HepG2 (cell line): ENCODE results near the gene TEC. TPM values are rescaled to one million over a fixed set of nuclear protein-coding genes. Genes with fewer than 3 reads are reported as not detected.

Source experiments
- ATAC-seq: fragments of 200-7000 bp; cut with Tn5 transposase; 3 replicates; pipeline ENCODE4 v1.9.1; 2020; ENCODE audit warnings: mild to moderate bottlenecking, moderate library complexity
- BruUV-seq: library from RNA; stranded (reverse); fragments of 400-500 nt; replicated peaks from 2 replicates; lab custom pipeline; 2021; lab: Mats Ljungman, UMichigan
- CTCF ChIA-PET: fragments of 300-600 bp; formaldehyde crosslinking; extraction: SDS; loops from one replicate; lab custom pipeline; 2021; ENCODE audit warnings: low total read pairs, inconsistent platforms, low intra/inter-chr PET ratio; lab: Yijun Ruan, JAX
- POLR2A ChIA-PET: fragments of 350-600 bp; sonication (Branson Sonifier 250); formaldehyde crosslinking; loops from one replicate; lab custom pipeline; 2020; ENCODE audit warnings: antibody characterized with exemption, inconsistent platforms; lab: Yijun Ruan, JAX
- DNase-seq: peaks from one replicate; pipeline ENCODE4 v3.0.0-alpha.2; 2015; ENCODE audit warnings: low spot score
- FAIRE-seq: peaks from 3 replicates; lab custom pipeline; 2011; peaks lifted over from hg19 to GRCh38; lab: Jason Lieb, UNC
- H2AFZ ChIP-seq: one replicate; pipeline ENCODE4 v1.6.1; 2011; ENCODE audit warnings: low read length, inconsistent platforms
- H3K27ac ChIP-seq: fragments of 300-600 bp; 3 replicates; pipeline ENCODE4 v1.8.0; 2011; ENCODE audit warnings: mixed run types, mild to moderate bottlenecking, mixed read lengths, low read length, inconsistent platforms; ENCODE audit not compliant: insufficient read depth; ENCODE audit errors: extremely low read length
- H3K27me3 ChIP-seq, 2 experiments: fragments of 200-600 bp in 1 of 2; 2 replicates in 1 of 2; 3 replicates in 1 of 2; pipeline versions ENCODE4 v1.6.0 to v1.8.0; 2011; ENCODE audit warnings: low read length in 2 of 2, mild to moderate bottlenecking in 2 of 2, moderate library complexity in 2 of 2, inconsistent platforms in 1 of 2; ENCODE audit not compliant: insufficient read depth in 2 of 2, control insufficient read depth in 1 of 2
- H3K36me3 ChIP-seq, 2 experiments: fragments of 200-600 bp in 1 of 2; replicated peaks in 1 of 2; 2 replicates in 1 of 2; 3 replicates in 1 of 2; pipeline versions ENCODE4 v1.5.1 to v1.8.0; 2011; ENCODE audit warnings: low read length in 2 of 2, inconsistent platforms in 1 of 2; ENCODE audit not compliant: insufficient read depth in 2 of 2, control insufficient read depth in 1 of 2
- H3K4me1 ChIP-seq: 2 replicates; pipeline ENCODE4 v1.5.1; 2012; ENCODE audit warnings: low read length, inconsistent platforms; ENCODE audit not compliant: insufficient read depth
- H3K4me2 ChIP-seq: 2 replicates; pipeline ENCODE4 v1.6.0; 2011; ENCODE audit warnings: low read depth, low read length, inconsistent platforms
- H3K4me3 ChIP-seq, 3 experiments: fragments of 200-600 bp in 1 of 3; sonication (generic), shearing (Covaris generic) in 1 of 3; replicated peaks in 1 of 3; 2 replicates each; pipeline ENCODE4 v1.5.1; 2011 to 2016; ENCODE audit warnings: low read length in 3 of 3, inconsistent platforms in 2 of 3, low read depth in 2 of 3, mild to moderate bottlenecking in 2 of 3, control low read depth in 1 of 3, mixed read lengths in 1 of 3; ENCODE audit not compliant: insufficient read depth in 1 of 3
- H3K79me2 ChIP-seq: one replicate; pipeline ENCODE4 v1.6.1; 2011; ENCODE audit warnings: low read length, inconsistent platforms; ENCODE audit not compliant: insufficient read depth
- H3K9ac ChIP-seq: 2 replicates; pipeline ENCODE4 v1.6.0; 2011; ENCODE audit warnings: mild to moderate bottlenecking, low read depth, low read length, inconsistent platforms; ENCODE audit not compliant: insufficient read depth
- H3K9me3 ChIP-seq: 2 replicates; pipeline ENCODE4 v1.5.1; 2012; ENCODE audit warnings: mild to moderate bottlenecking, low read length
- H4K20me1 ChIP-seq: 2 replicates; pipeline ENCODE4 v1.6.0; 2011; ENCODE audit warnings: inconsistent platforms, mild to moderate bottlenecking, low read length, moderate library complexity; ENCODE audit not compliant: insufficient read depth
- CHD2 ChIP-seq: IDR thresholded peaks from 2 replicates; pipeline ENCODE4 v1.6.1; 2011; ENCODE audit warnings: low read depth, low read length, improper control_type of control experiment
- MNT ChIP-seq: fragments of 450-650 bp; IDR thresholded peaks from 2 replicates; pipeline ENCODE4 v1.6.1; 2016
- MYC ChIP-seq: sonication (generic); formaldehyde crosslinking; IDR thresholded peaks from 2 replicates; pipeline ENCODE4 v1.9.0; 2021; ENCODE audit warnings: missing genetic modification reagents, borderline replicate concordance
- NFAT5 ChIP-seq: sonication (generic); formaldehyde crosslinking; IDR thresholded peaks from 2 replicates; pipeline ENCODE4 v1.4.0; 2020; ENCODE audit warnings: missing genetic modification reagents
- POLR2G ChIP-seq: fragments of 200-400 bp; formaldehyde crosslinking; IDR thresholded peaks from 2 replicates; pipeline ENCODE4 v1.6.1; 2018; ENCODE audit warnings: mild to moderate bottlenecking, low read depth, low read length, moderate library complexity
- PREB ChIP-seq: sonication (generic); formaldehyde crosslinking; IDR thresholded peaks from 2 replicates; pipeline ENCODE4 v1.4.0; 2020; ENCODE audit warnings: missing genetic modification reagents
- PRPF4 ChIP-seq: fragments of 200-400 bp; formaldehyde crosslinking; IDR thresholded peaks from 2 replicates; pipeline ENCODE4 v1.6.1; 2016; ENCODE audit warnings: low read length, low read depth; ENCODE audit not compliant: poor library complexity, severe bottlenecking
- SMYD3 ChIP-seq: sonication (generic); formaldehyde crosslinking; IDR thresholded peaks from 2 replicates; pipeline ENCODE4 v1.8.1; 2023; ENCODE audit warnings: mild to moderate bottlenecking, missing genetic modification reagents
- TEF ChIP-seq: sonication (generic); formaldehyde crosslinking; IDR thresholded peaks from 2 replicates; pipeline ENCODE4 v1.5.0; 2020; ENCODE audit warnings: missing genetic modification reagents
- ZFAT ChIP-seq: sonication (generic); formaldehyde crosslinking; conservative IDR thresholded peaks from 2 replicates; pipeline ENCODE4 v1.8.1; 2023; ENCODE audit warnings: missing genetic modification reagents, inconsistent platforms
- ZFP36L1 ChIP-seq: sonication (generic); formaldehyde crosslinking; IDR thresholded peaks from 2 replicates; pipeline ENCODE4 v1.8.0; 2022; ENCODE audit warnings: mild to moderate bottlenecking, missing genetic modification reagents, moderate library complexity
- ZNF451 ChIP-seq: sonication (generic); formaldehyde crosslinking; IDR thresholded peaks from 2 replicates; pipeline ENCODE4 v1.5.0; 2020; ENCODE audit warnings: mild to moderate bottlenecking, missing genetic modification reagents
- ZNF558 ChIP-seq: sonication (generic); formaldehyde crosslinking; IDR thresholded peaks from 2 replicates; pipeline ENCODE4 v1.9.0; 2022; ENCODE audit warnings: mild to moderate bottlenecking, missing genetic modification reagents, borderline replicate concordance
- ZNF629 ChIP-seq: sonication (generic); formaldehyde crosslinking; conservative IDR thresholded peaks from 2 replicates; pipeline ENCODE4 v1.5.0; 2020; ENCODE audit warnings: missing genetic modification reagents
- ZNF7 ChIP-seq: IDR thresholded peaks from 2 replicates; pipeline ENCODE4 v1.6.1; 2016; ENCODE audit warnings: missing biosample characterization, missing genetic modification reagents
- ZNF850 ChIP-seq: sonication (generic); formaldehyde crosslinking; conservative IDR thresholded peaks from 2 replicates; pipeline ENCODE4 v1.9.0; 2021; ENCODE audit warnings: mild to moderate bottlenecking, missing genetic modification reagents
- WGBS: methylation state at CpG from one replicate; pipeline ENCODE4 v1.1.6; 2017; ENCODE audit warnings: low lambda C conversion rate; 5-methylcytosine and 5-hydroxymethylcytosine counted together
- in situ Hi-C: cut with HindIII; loops from 2 replicates; pipeline ENCODE4 v1.10.0; 2017; ENCODE audit warnings: low pct_unique_long_range_greater_than_20kb; ENCODE audit not compliant: extremely low pct_ligation_motif_present
- intact Hi-C: fragments of 100-400 bp; cut with micrococcal nuclease; formaldehyde crosslinking; loops from one replicate; pipeline ENCODE4 v1.10.0; 2022; ENCODE audit not compliant: unreplicated experiment
- polyA plus RNA-seq, 8 experiments: library from polyadenylated mRNA; depleted of rRNA in 3 of 8; stranded (reverse) in 7 of 8; unstranded in 1 of 8; fragments of >200 nt; fragmentation: Illumina TruSeq in 4 of 8; extraction: Trizol in 4 of 8; gene quantifications; 2 replicates each; pipeline versions ENCODE4 v1.2.1 to v1.2.3, GENCODE V29; 2011 to 2016; ENCODE audit warnings: low read depth in 4 of 8, missing spikeins in 1 of 8, mixed read lengths in 1 of 8; ENCODE audit not compliant: insufficient read depth in 1 of 8
- total RNA-seq, 5 experiments: library from RNA; depleted of rRNA; stranded (reverse); fragments of >200 nt; fragmentation: Illumina TruSeq; extraction: Trizol; gene quantifications; 2 replicates each; pipeline ENCODE4 v1.2.3, GENCODE V29; 2016; ENCODE audit warnings: low read depth in 1 of 5

Gene TEC
- total and polyA plus RNA-seq, 2 of the 13 experiments (the other 11 are each of a cell fraction or from before 2014, with no cell fraction given): 0.05 to 0.20 TPM

GRCh38 chr4:48223633-48224295, 45.9 kb downstream of the TEC start (continued):
- TF ChIP-seq ZNF850 (CRISPR knock-in tag) (no peak), MNT (no peak), SMYD3 (CRISPR knock-in tag) (no peak), ZNF7 (CRISPR knock-in tag) (no peak), ZNF629 (CRISPR knock-in tag) (no peak), PRPF4 (no peak), ZFP36L1 (CRISPR knock-in tag) (no peak), ZFAT (no peak), POLR2G (no peak), ZNF451 (CRISPR knock-in tag) (no peak), CHD2 (no peak), ZNF558 (CRISPR knock-in tag) (no peak)

GRCh38 chr4:48222491-48222890, 47.1 kb downstream of the TEC start:
- Histone ChIP-seq H3K4me3 (no peak overlapping the region), H3K4me1 (no peaks in the 10 kb centered on the region), H3K4me2 (no peak overlapping the region), H4K20me1 (no peaks in the 10 kb centered on the region), H3K9ac (no peak overlapping the region), H2AFZ (no peak overlapping the region), H3K36me3 (no peaks in the 10 kb centered on the region), H3K79me2 (no peaks in the 10 kb centered on the region), H3K9me3 (no peaks in the 10 kb centered on the region), H3K27me3 (no peaks in the 10 kb centered on the region), H3K27ac (no peak overlapping the region)
- no peak for FAIRE-seq
- 31% methylated on average over 2 of the region's 2 CpGs for WGBS
- CTCF ChIA-PET: no interaction called here
- ATAC-seq: no peak
- no peak for DNase-seq
- in situ Hi-C loops: no loop called here
- intact Hi-C loops: no loop called here
- BruUV-seq: no TSS peak
- POLR2A ChIA-PET: no interaction called here
- no peak for TF ChIP-seq MYC
- no peak for TF ChIP-seq NFAT5 (CRISPR knock-in tag)
- TF ChIP-seq PREB (CRISPR knock-in tag): no peak
- no peak for TF ChIP-seq TEF (CRISPR knock-in tag)
